Fibroblast of the aortic adventitia (primary cell): ENCODE measurements around the gene HNF1B. TPM values are rescaled to one million over a fixed set of nuclear protein-coding genes. Genes with fewer than 3 reads are reported as not detected.
A peak's percentile ranks its signal among the peaks of the same experiment; 100 is the strongest.

Source experiments
- DNase-seq: peaks from one replicate; pipeline ENCODE4 v3.0.0-alpha.2; 2010; ENCODE audit warnings: low read depth
- H3K4me3 ChIP-seq: 2 replicates; pipeline ENCODE4 v1.5.1; 2011; ENCODE audit warnings: low read depth, mild to moderate bottlenecking, control low read depth, low read length, moderate library complexity
- CTCF ChIP-seq: IDR thresholded peaks from 2 replicates; pipeline ENCODE4 v1.5.1; 2011; ENCODE audit warnings: mild to moderate bottlenecking, low read length, control low read depth, inconsistent platforms; ENCODE audit not compliant: insufficient read depth
- total RNA-seq: library from RNA; depleted of rRNA; stranded (reverse); fragments of >200 nt; gene quantifications from 2 replicates; pipeline ENCODE4 v1.2.3, GENCODE V29; 2012; ENCODE audit warnings: low replicate concordance

The HNF1B gene
- not detected in 2 replicates for total RNA-seq

- TF ChIP-seq CTCF: no peak
- DNase-seq: no peak
Observed at GRCh38 chr17:37744961-37745800, at the start of gene HNF1B. HNF1B (minus strand) TSS chr17:37745059; CDS start chr17:37744884, 175 bp downstream.

GRCh38 chr17:37792787-37793186 is 47.9 kb upstream of the HNF1B start:
- no peak overlapping the region for H3K4me3 ChIP-seq
- no peak for TF ChIP-seq CTCF
- no peak for DNase-seq

More at GRCh38 chr17:37744961-37745800, at the start of gene HNF1B:
- no peak within 1 kb of the TSS for H3K4me3 ChIP-seq

GRCh38 chr17:37791447-37792399 is 46.9 kb upstream of the HNF1B start:
- H3K4me3 ChIP-seq: no peak overlapping the region
- peak; percentile 41 for DNase-seq
- peak; percentile 50 for TF ChIP-seq CTCF

GRCh38 chr17:37789771-37790541 is 45.1 kb upstream of the HNF1B start:
- no peak for DNase-seq
- H3K4me3 ChIP-seq: no peak overlapping the region
- no peak for TF ChIP-seq CTCF

GRCh38 chr17:37789021-37789565 is 44.2 kb upstream of the HNF1B start:
- TF ChIP-seq CTCF: no peak
- no peak for DNase-seq
- no peak overlapping the region for H3K4me3 ChIP-seq

- no peak for DNase-seq
- no peak for TF ChIP-seq CTCF
Observed at GRCh38 chr17:37788526-37788925, 43.7 kb upstream of the HNF1B start.

More at GRCh38 chr17:37788526-37788925, 43.7 kb upstream of the HNF1B start:
- no peak overlapping the region for H3K4me3 ChIP-seq
